Endothelial cell (in vitro differentiated cells): ENCODE measurements around the gene PLCXD3. TPM values are rescaled to one million over a fixed set of nuclear protein-coding genes. Genes with fewer than 3 reads are reported as not detected.
"Not testable (repeated sequence)": the region's sequence is repeated elsewhere in the genome, so short reads cannot be mapped to it uniquely, and the experiment has no call there.

Experiments used
- DNase-seq: peaks from one replicate; pipeline ENCODE4 v3.0.0; 2021; ENCODE audit warnings: low spot score
- H3K27ac Mint-ChIP-seq: one replicate; pipeline ENCODE4 v1.8.0; 2021; ENCODE audit warnings: mixed read lengths, inconsistent platforms; ENCODE audit not compliant: unreplicated experiment
- H3K27me3 Mint-ChIP-seq: one replicate; pipeline ENCODE4 v1.8.0; 2021; ENCODE audit warnings: mild to moderate bottlenecking, moderate library complexity, mixed read lengths, inconsistent platforms; ENCODE audit not compliant: unreplicated experiment
- H3K36me3 Mint-ChIP-seq: one replicate; pipeline ENCODE4 v1.8.0; 2021; ENCODE audit warnings: mild to moderate bottlenecking, low read depth, mixed read lengths, inconsistent platforms; ENCODE audit not compliant: unreplicated experiment
- H3K4me1 Mint-ChIP-seq: one replicate; pipeline ENCODE4 v1.8.0; 2021; ENCODE audit warnings: mild to moderate bottlenecking, mixed read lengths, inconsistent platforms; ENCODE audit not compliant: unreplicated experiment
- H3K4me3 Mint-ChIP-seq: one replicate; pipeline ENCODE4 v1.8.0; 2021; ENCODE audit warnings: mild to moderate bottlenecking, mixed read lengths, inconsistent platforms; ENCODE audit not compliant: unreplicated experiment
- H3K9me3 Mint-ChIP-seq: one replicate; pipeline ENCODE4 v1.8.0; 2021; ENCODE audit warnings: mixed read lengths, inconsistent platforms; ENCODE audit not compliant: unreplicated experiment
- CTCF ChIP-seq: fragments of 200-600 bp; sonication (generic); IDR thresholded peaks from one replicate; pipeline ENCODE4 v1.5.0; 2021; ENCODE audit warnings: antibody characterized with exemption; ENCODE audit not compliant: unreplicated experiment
- total RNA-seq: library from RNA; stranded (reverse); fragmentation: NEBNext Ultra II Directional; extraction: Animal tissue kit (Norgen Biotek cat#: 25700); gene quantifications from one replicate; pipeline ENCODE4 v1.2.1, GENCODE V29; 2021; ENCODE audit not compliant: unreplicated experiment

PLCXD3 gene
- total RNA-seq, 1 donor from 2014 or later, result 0.26 TPM

DNA sequence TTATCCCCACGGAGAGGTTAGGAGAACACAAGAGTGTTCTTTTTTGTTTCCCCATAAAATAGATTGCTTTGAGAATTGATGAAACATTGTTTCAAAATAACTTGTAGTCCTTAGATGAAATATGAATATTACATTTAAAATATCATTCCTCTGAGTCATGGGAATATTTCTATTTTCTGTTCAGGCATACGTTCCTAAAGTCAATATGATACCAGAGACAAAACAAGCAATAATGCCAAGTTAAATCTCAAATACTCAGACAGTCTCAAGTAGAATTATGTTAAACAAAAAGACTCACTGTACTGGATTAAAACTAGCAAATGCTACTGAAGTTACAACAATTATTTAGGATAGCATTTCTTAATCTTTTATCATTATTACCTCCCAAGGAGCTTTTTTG lies 185.3 kb downstream of the PLCXD3 start:
- Mint-ChIP-seq H3K36me3 (no peaks in the 10 kb centered on the region), H3K4me3 (no peak overlapping the region), H3K4me1 (peaks cover 3% of the 10 kb centered on the region), H3K9me3 (no peaks in the 10 kb centered on the region), H3K27me3 (no peaks in the 10 kb centered on the region), H3K27ac (no peak overlapping the region)
- no peak for TF ChIP-seq CTCF
- DNase-seq, result no peak

- not testable (repeated sequence) for H3K36me3 Mint-ChIP-seq, H3K4me1 Mint-ChIP-seq, H3K27ac Mint-ChIP-seq, H3K27me3 Mint-ChIP-seq, H3K4me3 Mint-ChIP-seq, H3K9me3 Mint-ChIP-seq, DNase-seq
These were observed 187.6 kb downstream of the PLCXD3 start for GRCh38 chr5:41322826-41323225.

GRCh38 chr5:41312478-41313060 lies 197.8 kb downstream of the PLCXD3 start:
- Mint-ChIP-seq H3K4me3 (no peak overlapping the region), H3K27ac (no peak overlapping the region), H3K9me3 (no peaks in the 10 kb centered on the region), H3K27me3 (no peaks in the 10 kb centered on the region), H3K36me3 (no peaks in the 10 kb centered on the region), H3K4me1 (peaks cover 3% of the 10 kb centered on the region)
- TF ChIP-seq CTCF, result no peak
- no peak for DNase-seq

- no peak for DNase-seq
- Mint-ChIP-seq H3K9me3 (no peaks in the 10 kb centered on the region), H3K27ac (no peak overlapping the region), H3K4me1 (peaks cover 3% of the 10 kb centered on the region), H3K36me3 (no peaks in the 10 kb centered on the region), H3K27me3 (no peaks in the 10 kb centered on the region), H3K4me3 (no peak overlapping the region)
- no peak for TF ChIP-seq CTCF
These were observed 198.3 kb downstream of the PLCXD3 start for GRCh38 chr5:41312066-41312465.

DNA sequence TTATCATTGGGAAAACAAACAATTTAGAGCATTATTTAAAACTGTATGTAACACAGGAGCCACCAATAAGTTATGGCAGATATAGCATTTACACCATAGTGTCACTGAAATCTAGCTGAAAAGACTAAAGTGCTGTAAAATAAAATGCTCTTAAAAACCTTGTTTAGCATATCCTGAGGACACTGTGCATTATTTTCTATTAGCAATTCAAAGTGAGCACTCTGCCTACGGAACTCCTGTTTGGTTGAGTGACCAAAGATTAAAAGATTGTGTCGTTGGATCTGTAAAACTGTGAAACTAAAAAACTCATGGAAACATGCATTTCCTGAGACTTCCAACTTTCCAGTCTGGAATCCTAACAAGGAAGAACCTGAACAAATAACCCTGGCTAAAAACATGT lies 201.1 kb downstream of the PLCXD3 start:
- Mint-ChIP-seq H3K27me3 (no peaks in the 10 kb centered on the region), H3K36me3 (no peaks in the 10 kb centered on the region), H3K4me1 (peaks cover 3% of the 10 kb centered on the region)

More for the DNA sequence above, 201.1 kb downstream of the PLCXD3 start:
- no peak overlapping the region for H3K27ac Mint-ChIP-seq
- H3K4me3 Mint-ChIP-seq, result no peak overlapping the region
- H3K9me3 Mint-ChIP-seq, result no peaks in the 10 kb centered on the region
- DNase-seq, result no peak
- no peak for TF ChIP-seq CTCF
